GM21447 (cell line): ENCODE data around the gene ZNF221.
"Not testable (repeated sequence)": the region's sequence is repeated elsewhere in the genome, so short reads cannot be mapped to it uniquely, and the experiment has no call there.

ENCODE experiments used
- ATAC-seq: cut with Tn5 transposase; IDR thresholded peaks from one replicate; pipeline ENCODE4 v1.9.1; 2021; ENCODE audit not compliant: unreplicated experiment

The ZNF221 gene

GRCh38 chr19:43950834-43951645, at the start of gene ZNF221:
Gene ZNF221 (plus strand): TSS chr19:43951228. CDS start chr19:43962727, 11,499 bp downstream.
- peak; percentile 87 for ATAC-seq

- peak; percentile 74 for ATAC-seq
These were observed 49.3 kb upstream of the ZNF221 start for GRCh38 chr19:43901395-43902390.

GRCh38 chr19:43902399-43902798, 48.6 kb upstream of the ZNF221 start:
- ATAC-seq, result no peak

- no peak for ATAC-seq
These were observed 45.1 kb upstream of the ZNF221 start for GRCh38 chr19:43905897-43906296.

GRCh38 chr19:43906774-43907173, 44.3 kb upstream of the ZNF221 start:
- no peak for ATAC-seq

GRCh38 chr19:43908659-43909058, 42.4 kb upstream of the ZNF221 start:
- no peak for ATAC-seq

GRCh38 chr19:43910884-43911283, 40.1 kb upstream of the ZNF221 start:
- ATAC-seq, result no peak

- ATAC-seq, result no peak
These were observed 37.6 kb upstream of the ZNF221 start for GRCh38 chr19:43913383-43913782.

GRCh38 chr19:43914051-43914450, 37.0 kb upstream of the ZNF221 start:
- no peak for ATAC-seq

GRCh38 chr19:43923875-43924274, 27.2 kb upstream of the ZNF221 start:
- no peak for ATAC-seq

GRCh38 chr19:43928820-43929219, 22.2 kb upstream of the ZNF221 start:
- ATAC-seq, result no peak

- no peak for ATAC-seq
These were observed 16.7 kb upstream of the ZNF221 start for GRCh38 chr19:43934055-43934984.

- ATAC-seq, result peak; percentile 89
These were observed 15.9 kb upstream of the ZNF221 start, which contains the start of gene ZNF45 for GRCh38 chr19:43934985-43935708. Gene ZNF45 (minus strand): TSS chr19:43935282. CDS start chr19:43922185, 13,097 bp downstream.

- ATAC-seq, result no peak
These were observed 14.8 kb upstream of the ZNF221 start for GRCh38 chr19:43936188-43936587.

GRCh38 chr19:43939557-43940260, 11.3 kb upstream of the ZNF221 start:
- no peak for ATAC-seq

- ATAC-seq, result no peak
These were observed 10.3 kb upstream of the ZNF221 start for GRCh38 chr19:43940719-43941118.

GRCh38 chr19:43941209-43941608, 9.8 kb upstream of the ZNF221 start:
- no peak for ATAC-seq

GRCh38 chr19:43947412-43947811, 3.6 kb upstream of the ZNF221 start:
- not testable (repeated sequence) for ATAC-seq

GRCh38 chr19:43949803-43950202, 1.2 kb upstream of the ZNF221 start:
- ATAC-seq, result not testable (repeated sequence)
